HG03280 (cell line): ENCODE measurements around the gene MSANTD1.

Experiments
- ATAC-seq: cut with Tn5 transposase; IDR thresholded peaks from one replicate; pipeline ENCODE4 v1.9.1; 2021; ENCODE audit warnings: mild to moderate bottlenecking, moderate library complexity; ENCODE audit not compliant: unreplicated experiment

The MSANTD1 gene

DNA sequence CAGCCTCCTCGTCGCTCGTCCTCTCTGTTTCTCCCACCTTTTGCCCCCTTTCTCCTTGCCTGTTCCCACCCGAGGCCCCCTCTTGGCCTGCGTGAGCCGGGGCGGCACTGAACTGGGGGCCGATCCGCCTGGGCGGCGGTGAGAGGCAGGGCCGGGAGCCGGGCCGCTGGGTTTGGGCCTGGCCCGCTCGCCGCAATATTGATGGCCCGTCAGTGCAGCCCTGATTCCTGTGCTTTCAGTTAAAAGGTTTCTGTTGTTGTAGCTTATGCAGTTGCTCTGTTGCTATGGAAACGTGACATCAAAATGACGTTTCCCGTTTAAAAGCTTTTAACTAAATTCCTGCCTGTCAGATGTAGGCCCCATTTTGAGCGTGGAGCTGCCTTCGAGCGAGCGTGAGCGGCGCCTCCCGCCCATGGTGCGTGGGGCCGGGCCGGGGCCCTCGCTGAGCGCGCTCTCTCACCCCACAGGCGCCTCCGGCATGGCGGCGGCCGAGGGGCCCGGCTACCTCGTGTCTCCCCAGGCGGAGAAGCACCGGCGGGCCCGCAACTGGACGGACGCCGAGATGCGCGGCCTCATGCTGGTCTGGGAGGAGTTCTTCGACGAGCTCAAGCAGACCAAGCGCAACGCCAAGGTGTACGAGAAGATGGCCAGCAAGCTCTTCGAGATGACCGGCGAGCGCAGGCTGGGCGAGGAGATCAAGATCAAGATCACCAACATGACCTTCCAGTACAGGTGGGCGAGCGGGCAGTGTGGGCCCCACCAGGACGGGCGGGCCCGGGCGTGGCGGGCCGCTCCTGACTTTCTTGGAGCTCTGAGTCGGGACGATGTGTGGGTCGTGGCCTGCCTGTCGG is at the start of gene MSANTD1:
TSS of gene MSANTD1 (plus strand) at position 349 of the 851 bp plus-strand sequence. CDS start at position 413, 64 bp downstream.
- no peak for ATAC-seq

DNA sequence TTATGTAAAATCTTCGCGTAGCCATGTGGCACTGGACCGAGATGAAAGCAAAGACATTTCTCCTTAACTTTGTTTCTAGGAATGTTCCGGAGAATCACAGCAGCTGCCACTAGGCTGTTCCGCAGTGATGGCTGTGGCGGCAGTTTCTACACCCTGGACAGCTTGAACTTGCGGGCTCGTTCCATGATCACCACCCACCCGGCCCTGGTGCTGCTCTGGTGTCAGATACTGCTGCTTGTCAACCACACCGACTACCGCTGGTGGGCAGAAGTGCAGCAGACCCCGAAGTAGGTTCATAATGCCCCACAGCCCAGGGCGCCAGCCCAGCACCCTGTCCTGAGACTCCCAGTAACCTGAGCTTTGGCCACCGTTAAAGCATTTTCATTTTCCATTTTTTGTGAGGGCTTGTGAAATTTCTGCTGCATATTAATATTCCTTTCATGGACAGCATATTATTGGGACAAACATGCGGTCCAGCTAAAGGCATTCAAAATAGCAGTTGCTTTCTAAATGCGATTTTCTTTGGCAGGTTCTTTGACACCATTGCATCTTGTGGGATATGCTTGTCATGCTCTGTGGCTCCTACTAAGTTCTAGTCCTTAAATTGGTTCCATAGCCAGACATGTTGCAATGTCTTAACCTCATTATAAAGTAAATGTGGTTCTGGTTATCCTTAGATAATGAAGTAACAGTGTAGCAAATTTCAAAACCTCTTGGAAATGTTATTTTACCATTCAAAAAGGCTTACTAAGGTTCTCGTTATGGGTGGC is 49.1 kb upstream of the MSANTD1 start:
- no peak for ATAC-seq

DNA sequence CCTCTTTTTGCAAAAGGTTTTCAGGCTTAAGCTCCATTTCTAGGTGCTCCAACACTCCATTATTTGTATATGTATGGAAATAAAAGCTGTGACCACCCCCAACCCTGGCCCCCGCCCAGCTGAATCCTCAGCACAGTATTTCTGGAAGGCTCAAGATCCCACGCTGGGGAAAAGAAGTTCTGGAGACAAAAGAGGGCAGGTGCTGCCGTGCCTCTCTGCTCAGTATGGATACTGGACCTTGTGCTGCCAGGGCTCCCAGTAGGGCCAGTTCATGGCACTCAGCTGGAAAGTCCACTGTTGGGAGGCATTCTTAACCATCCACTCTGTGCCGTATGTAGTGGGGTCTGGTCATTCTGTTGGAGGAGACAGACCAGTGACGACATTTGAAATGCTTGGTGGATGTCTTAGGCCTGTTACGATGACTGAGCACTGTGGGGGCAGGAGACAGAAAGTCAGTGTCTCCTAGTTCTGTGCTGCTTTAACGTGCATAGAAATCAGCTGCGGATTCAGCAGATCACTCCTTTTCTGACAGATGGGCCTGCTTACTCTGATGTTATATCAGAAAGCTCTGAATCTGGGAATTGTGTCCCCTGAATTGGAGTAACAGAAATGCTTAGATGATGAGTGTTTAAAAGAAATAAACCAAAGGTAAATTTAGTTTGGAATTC is 48.4 kb upstream of the MSANTD1 start:
- no peak for ATAC-seq

DNA sequence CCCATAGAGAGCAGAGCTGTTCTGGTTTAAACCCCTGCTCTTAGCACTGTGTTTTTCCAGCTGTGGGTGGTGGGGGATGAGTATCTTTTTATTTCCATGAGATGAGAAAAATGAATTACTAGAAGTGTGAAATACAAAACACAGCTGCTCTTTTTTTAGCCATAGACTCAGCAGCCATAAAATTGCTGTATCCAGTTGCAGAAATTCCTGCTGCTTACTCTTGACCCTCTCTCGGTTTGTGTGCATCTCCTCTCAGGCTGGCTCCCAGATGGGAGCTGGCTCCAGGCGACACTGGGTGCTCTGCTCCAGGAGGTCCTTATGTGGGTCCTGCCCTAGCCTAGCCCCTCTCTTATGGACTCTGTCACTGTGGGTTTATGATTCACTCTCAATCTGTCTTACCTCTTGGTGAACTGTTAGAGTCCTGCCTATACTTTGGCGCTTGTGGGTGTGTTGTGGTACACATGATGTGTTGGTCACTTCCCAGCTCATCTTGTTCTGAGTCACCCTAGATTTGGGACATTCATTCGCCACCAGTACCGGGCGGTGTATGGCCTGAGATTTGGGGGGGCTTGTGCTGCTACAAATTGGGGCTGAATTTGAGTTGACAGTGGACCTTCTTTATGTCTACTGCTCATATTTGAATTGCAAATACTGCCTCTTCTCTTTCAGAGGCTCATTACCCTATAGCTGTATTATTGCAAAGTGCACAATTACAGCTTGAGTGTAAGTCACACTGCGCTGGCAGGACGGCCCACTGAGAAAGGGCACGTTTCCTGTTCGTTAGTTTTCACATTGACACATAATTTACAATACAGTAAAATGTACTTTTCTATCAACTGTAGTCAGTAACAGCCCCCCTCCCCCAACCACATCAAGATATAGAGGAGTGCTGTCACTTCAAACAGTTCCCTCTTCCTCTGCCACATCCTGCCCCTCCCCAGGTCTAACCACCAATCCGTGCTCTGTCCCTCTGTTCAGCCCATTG is 46.9 kb upstream of the MSANTD1 start:
- ATAC-seq = no peak

DNA sequence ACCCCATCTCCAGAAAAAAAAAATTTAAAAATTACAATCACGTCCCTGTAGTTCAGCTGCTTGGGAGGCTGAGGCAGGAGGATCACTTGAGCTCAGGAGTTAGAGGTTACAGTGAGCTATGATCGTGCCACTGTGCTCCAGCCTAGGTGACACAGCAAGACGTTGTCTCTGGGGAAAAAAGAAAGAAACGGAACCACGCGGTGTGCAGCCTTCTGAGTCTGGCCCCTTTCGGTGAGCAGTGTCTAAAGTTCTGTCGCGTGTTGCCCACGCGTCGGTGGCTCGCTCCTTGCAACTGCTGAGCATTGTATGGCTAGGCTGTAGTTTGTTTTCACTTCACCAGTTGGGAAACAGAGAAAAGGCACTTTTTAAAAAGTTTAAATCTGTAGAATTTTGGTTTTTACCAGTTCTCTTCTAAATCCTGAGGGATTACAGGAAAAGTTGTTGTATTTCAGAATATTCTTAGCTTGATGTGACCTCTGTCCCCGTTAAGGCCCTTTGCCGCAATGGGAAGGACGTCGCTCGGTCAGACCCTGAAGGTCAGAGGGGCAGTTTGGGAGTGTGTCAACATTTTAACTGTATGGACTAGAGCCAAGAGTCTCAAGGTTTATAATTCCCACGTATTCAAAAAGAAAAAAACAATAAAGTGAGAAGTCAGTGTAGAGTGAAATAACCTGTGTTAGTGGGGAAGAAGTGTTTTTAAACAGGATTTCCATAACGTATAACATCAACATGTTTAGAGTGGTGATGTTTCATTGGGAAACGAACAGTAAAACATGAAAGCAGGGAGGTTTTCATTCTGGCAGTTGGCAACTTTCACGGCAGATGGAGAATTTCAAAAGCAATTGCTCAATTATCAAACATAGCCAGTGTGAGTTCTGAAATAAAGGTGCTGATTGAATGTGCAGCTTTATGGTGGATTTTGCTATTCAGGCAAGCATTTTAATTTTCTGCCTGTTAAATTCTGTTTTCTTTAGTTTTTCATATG is 45.8 kb upstream of the MSANTD1 start:
- ATAC-seq = no peak

DNA sequence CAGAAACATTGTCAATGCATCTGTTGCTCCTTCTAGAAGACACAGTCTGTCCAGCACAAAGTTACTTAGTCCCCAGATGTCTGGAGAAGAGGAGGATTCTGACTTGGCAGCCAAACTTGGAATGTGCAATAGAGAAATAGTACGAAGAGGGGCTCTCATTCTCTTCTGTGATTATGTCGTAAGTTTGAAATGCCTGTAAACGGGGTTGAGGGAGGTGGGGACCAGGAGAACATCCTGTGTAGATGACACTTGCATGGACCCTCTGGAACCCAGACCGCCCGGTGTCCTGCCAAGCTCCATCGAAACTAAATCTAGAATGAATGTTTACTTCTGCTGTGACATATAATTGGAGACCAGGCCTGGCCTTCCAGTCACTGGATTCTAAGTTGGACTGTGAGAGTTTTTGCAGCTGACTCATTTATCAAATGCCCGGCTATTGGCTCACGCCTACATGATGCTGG is 45.0 kb upstream of the MSANTD1 start:
- ATAC-seq = no peak

DNA sequence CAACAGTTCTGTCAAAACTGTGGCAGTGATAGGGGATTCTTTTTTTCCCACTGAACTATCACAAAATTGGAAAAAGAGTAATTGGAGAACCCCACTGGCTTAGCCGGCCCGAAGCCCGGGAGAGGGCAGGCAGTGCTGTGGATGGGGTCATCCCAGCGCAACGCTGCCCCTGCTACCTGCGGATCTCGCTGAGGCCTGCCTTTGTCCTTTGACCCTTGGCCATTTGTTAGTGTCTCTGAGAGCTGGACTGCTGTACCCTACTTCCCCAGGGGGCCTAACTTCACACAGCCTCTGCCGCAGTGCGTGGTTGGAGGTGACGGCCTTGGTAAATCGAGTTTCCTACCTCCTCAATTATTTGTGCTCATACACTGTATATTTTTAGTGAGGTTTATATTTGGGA is 43.0 kb upstream of the MSANTD1 start:
- no peak for ATAC-seq

DNA sequence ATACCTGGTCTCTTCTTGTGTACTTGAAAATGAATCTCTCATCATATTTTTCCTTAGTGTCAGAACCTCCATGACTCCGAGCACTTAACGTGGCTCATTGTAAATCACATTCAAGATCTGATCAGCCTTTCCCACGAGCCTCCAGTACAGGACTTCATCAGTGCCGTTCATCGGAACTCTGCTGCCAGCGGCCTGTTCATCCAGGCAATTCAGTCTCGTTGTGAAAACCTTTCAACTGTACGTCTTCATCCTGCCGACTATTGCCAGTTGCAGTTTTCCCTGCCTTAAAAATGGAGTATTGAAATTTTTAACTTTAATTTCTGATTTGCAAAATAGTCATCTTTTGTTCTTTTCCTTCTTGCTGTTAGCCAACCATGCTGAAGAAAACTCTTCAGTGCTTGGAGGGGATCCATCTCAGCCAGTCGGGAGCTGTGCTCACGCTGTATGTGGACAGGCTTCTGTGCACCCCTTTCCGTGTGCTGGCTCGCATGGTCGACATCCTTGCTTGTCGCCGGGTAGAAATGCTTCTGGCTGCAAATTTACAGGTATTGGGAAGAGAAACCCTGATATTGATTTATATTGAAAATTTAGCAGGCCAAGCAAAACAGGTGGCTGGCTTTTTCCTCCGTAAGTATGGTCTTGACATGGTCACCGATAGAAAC is 42.4 kb upstream of the MSANTD1 start:
- ATAC-seq = no peak

DNA sequence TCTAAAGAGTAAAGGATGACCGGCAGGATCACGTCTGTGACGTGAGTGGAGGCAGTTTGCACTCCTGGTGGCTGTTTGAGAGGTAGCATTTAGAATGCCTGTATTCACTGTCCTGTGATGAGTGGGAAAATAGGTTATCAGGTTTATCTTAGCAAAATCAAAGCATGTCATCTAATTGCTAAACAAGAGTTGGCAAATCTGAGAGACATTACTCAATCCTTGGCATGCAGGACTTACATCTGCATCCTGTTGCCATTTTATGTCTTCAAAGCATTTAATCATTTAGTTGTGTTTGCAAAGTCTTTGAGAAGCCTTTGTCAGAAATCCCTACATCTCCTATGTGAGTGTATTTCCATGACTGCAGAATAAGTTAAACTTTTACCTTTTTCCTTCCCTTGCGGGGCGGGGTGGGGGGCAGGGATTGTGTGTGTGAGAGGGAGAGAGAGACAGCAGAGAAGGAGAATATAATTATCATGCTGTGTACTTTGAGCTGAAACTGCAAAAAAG is 41.4 kb upstream of the MSANTD1 start:
- no peak for ATAC-seq

DNA sequence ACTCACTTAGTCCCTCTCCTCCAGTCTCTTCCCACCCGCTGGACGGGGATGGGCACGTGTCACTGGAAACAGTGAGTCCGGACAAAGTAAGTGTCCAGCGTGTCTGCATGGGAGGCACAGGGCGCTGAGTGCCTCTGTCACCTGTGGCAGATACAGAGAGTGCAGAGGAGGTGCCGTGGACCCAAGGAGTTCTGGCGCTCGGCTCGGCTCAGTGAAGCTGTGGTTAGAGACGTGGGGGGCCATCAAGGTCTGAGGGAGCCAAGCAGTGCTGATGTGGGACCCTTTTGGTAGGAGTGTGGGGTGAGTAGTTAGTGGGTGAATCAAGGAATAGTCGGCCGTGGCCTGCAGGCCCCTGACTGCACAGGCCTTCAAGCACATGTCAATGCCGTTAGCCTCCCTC is 40.1 kb upstream of the MSANTD1 start:
- ATAC-seq = no peak

DNA sequence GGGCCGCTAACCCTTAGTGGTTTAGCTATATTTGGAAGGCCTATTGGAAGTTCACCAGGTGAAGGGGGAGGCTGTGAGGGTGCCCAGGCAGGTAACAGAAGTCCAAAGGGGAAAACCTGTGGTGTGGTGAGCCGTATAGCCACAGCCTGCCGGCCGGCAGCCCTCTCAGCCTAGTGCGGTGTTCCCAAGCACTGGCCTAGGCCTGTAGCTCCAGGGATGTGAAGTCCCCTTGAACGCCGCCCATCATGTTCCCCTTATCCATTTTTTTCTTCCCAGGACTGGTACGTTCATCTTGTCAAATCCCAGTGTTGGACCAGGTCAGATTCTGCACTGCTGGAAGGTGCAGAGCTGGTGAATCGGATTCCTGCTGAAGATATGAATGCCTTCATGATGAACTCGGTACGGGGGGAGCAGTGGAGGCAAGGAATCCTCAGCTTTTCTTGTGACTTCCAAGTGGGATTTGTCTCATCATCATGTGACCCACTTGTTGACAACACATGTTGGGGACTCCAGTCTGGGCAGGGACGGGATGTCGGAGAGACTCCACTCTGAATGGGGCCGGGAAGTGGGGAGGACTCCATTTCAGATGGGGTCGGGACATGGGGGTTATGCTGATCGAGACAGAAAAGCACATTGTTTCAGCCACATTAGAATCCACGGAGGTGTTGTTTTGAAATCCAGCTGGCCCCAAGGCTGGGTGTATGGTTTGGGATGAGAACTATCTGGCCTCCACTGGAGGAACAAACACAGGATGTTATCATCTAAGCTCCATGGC is 39.2 kb upstream of the MSANTD1 start:
- ATAC-seq = no peak

DNA sequence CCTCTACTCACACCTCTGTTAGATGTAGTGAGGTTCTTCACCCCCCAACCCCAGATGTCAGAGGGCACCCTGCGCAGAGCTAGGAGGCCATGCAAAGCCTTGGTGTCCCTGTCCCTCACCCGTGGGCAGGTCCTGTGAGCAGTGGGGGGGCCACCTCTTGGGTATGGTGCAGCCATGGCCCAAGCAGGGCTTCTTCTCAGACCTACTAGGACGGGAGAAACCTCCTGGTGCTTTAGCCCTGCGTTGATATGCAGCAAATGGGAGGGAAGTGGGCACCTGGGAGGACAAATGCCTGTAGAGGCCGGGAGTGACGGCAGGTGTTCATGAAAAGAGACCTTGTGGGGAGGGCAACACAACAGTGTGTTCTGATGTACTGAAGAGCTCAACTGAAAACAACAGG is 38.5 kb upstream of the MSANTD1 start:
- ATAC-seq = no peak

DNA sequence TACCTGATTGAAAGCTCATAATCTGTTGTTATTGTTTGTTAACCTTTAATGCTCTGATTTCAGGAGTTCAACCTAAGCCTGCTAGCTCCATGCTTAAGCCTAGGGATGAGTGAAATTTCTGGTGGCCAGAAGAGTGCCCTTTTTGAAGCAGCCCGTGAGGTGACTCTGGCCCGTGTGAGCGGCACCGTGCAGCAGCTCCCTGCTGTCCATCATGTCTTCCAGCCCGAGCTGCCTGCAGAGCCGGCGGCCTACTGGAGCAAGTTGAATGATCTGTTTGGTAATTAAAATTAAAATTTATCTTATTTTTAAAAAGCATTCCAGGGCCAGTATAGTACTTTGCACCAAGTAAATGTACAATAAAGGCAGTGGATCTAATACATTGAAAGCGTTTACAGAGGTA is 37.1 kb upstream of the MSANTD1 start:
- no peak for ATAC-seq

DNA sequence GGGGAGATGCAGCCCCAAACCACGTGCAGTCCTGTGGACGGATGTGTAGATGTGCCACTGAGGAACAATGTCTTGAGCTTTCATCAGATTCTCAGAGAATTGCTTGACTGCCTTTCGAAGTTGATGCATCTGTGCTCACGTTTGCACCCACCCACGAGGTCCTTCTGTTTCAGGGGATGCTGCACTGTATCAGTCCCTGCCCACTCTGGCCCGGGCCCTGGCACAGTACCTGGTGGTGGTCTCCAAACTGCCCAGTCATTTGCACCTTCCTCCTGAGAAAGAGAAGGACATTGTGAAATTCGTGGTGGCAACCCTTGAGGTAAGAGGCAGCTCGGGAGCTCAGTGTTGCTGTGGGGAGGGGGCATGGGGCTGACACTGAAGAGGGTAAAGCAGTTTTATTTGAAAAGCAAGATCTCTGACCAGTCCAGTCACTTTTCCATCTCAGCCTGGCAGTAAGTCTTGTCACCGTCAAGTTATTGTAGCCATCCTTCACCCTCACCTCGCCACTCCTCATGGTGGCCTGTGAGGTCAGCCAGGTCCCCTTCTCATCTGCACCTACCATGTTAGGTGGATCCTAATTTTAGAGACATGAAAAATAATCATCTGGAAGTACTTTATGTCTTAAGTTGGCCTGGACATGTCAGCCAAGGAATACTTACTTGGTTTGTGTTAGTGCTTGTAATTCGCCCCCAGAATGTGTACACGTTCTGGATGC is 36.4 kb upstream of the MSANTD1 start:
- no peak for ATAC-seq

DNA sequence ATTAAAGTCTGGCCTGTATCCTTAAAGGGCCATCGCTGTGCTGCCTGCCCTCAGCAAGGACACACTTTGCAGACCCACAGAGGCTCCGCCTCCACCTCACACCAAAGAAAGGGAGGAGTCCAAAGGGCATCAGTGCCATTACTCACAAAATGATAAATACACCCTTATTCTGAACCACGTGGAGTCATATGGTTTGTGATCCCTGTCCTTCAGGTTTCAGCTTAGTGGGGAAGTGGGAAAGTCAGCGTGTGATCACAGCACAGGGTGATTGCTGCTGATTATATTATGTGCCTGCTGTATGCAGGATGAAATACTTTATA is 35.9 kb upstream of the MSANTD1 start:
- no peak for ATAC-seq

DNA sequence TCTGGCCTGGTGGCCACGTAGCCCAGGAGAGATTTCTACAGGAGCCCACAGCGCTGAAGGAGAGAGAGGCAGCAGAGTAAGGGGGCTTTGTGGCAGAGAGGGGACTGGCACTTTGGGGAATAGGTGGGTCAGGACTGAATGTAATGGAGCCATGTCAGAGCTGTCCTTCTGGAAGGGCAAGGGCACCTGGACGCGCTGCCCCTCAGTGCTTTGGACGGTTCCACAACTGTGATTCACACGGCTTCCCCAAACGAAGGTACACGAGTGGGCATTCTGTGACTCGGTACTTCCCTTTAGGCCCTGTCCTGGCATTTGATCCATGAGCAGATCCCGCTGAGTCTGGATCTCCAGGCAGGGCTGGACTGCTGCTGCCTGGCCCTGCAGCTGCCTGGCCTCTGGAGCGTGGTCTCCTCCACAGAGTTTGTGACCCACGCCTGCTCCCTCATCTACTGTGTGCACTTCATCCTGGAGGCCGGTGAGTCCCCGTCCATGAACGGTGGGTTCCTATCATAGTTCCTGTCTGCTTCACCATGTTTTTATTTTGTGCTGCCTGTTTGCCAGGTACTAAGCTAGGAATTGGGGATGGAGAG is 35.2 kb upstream of the MSANTD1 start:
- no peak for ATAC-seq

DNA sequence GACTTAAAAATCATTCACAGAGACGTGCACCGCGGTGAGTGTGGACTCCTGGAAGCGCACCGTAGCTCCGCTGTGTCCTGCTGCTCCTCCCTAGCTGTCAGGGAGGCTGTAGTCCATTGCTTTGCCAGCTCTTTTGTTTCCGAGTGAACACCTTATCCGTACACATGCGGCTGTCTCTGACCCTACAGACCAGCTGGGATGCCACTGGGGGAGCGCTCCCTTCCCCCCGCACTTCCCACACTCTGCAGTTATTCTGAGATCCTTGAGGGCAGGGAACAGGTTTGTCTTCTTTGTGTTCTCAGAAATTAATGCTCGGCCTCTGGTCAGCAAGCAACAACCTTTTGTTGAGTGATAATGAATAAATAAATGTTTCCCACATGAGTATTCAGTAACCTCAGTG is 33.7 kb upstream of the MSANTD1 start:
- no peak for ATAC-seq
